HS-27A (cell line): ENCODE data around the gene ASZ1.

Experiments used
- DNase-seq: peaks from one replicate; pipeline ENCODE4 v3.0.0-alpha.2; 2012; ENCODE audit warnings: low read depth, missing footprints

ASZ1 gene

GRCh38 chr7:117401293-117402002, 25.8 kb downstream of the ASZ1 start:
- DNase-seq, result no peak

GRCh38 chr7:117399820-117400422, 27.4 kb downstream of the ASZ1 start:
- DNase-seq, result no peak

- DNase-seq, result no peak
Observed at GRCh38 chr7:117395743-117396142, 31.6 kb downstream of the ASZ1 start.

- no peak for DNase-seq
Observed at GRCh38 chr7:117393781-117394180, 33.5 kb downstream of the ASZ1 start.

- DNase-seq, result no peak
Observed at GRCh38 chr7:117389871-117390270, 37.4 kb downstream of the ASZ1 start.

GRCh38 chr7:117386110-117386706, 41.1 kb downstream of the ASZ1 start:
- DNase-seq, result no peak

- no peak for DNase-seq
Observed at GRCh38 chr7:117385363-117386109, 41.8 kb downstream of the ASZ1 start.

- DNase-seq, result no peak
Observed at GRCh38 chr7:117384688-117385362, 42.5 kb downstream of the ASZ1 start.

- DNase-seq, result no peak
Observed at GRCh38 chr7:117383483-117384189, 43.7 kb downstream of the ASZ1 start.

GRCh38 chr7:117383046-117383445, 44.2 kb downstream of the ASZ1 start:
- no peak for DNase-seq

- DNase-seq, result no peak
Observed at GRCh38 chr7:117381362-117381761, 45.9 kb downstream of the ASZ1 start.

- DNase-seq, result no peak
Observed at GRCh38 chr7:117375380-117375779, 51.9 kb downstream of the ASZ1 start.

GRCh38 chr7:117372073-117372472, 55.2 kb downstream of the ASZ1 start:
- no peak for DNase-seq

- no peak for DNase-seq
Observed at GRCh38 chr7:117364339-117365080, 62.8 kb downstream of the ASZ1 start.

- DNase-seq, result no peak
Observed at GRCh38 chr7:117362294-117362888, 64.9 kb downstream of the ASZ1 start.

GRCh38 chr7:117350027-117350426, 77.3 kb downstream of the ASZ1 start:
- no peak for DNase-seq

GRCh38 chr7:117349570-117349969, 77.7 kb downstream of the ASZ1 start:
- DNase-seq, result no peak

GRCh38 chr7:117347962-117348672, 79.2 kb downstream of the ASZ1 start:
- no peak for DNase-seq

- DNase-seq, result no peak
Observed at GRCh38 chr7:117347480-117347879, 79.8 kb downstream of the ASZ1 start.

- DNase-seq, result no peak
Observed at GRCh38 chr7:117346161-117346560, 81.1 kb downstream of the ASZ1 start.
